Raji (cell line): Measurements from ENCODE around the gene PNLIPRP2.

ENCODE experiments used
- POLR2A ChIP-seq: IDR thresholded peaks from 2 replicates; pipeline ENCODE4 v1.6.1; 2011; ENCODE audit warnings: low read depth, low read length, control low read depth; ENCODE audit not compliant: insufficient read depth

Gene PNLIPRP2

GRCh38 chr10:116665541-116666125, 44.9 kb downstream of the PNLIPRP2 start:
- no peak for TF ChIP-seq POLR2A

GRCh38 chr10:116667484-116667883, 46.7 kb downstream of the PNLIPRP2 start:
- TF ChIP-seq POLR2A = no peak

DNA sequence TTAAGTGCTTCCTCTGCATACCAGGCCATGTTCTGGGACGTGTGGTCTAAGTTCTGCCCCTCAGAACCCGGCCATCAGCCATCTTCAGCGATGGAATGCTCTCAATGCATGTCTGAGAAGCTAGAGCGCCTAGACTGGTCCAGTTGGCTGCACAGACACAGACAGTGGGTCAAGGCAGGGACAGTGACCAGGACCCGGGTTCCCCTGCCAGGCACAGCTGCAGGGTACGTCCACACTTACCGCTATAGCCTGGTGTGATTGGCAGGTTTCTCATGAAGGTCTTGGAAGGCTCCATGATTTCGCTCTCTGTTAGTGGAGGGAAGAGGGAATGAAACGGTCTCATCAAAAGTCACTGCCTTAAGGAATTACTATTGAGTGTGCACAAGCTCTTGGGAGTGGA, 47.3 kb downstream of the PNLIPRP2 start:
- no peak for TF ChIP-seq POLR2A

- TF ChIP-seq POLR2A = no peak
Measured at GRCh38 chr10:116668446-116668845, 47.7 kb downstream of the PNLIPRP2 start.

- no peak for TF ChIP-seq POLR2A
Measured at GRCh38 chr10:116669080-116669479, 48.3 kb downstream of the PNLIPRP2 start.

DNA sequence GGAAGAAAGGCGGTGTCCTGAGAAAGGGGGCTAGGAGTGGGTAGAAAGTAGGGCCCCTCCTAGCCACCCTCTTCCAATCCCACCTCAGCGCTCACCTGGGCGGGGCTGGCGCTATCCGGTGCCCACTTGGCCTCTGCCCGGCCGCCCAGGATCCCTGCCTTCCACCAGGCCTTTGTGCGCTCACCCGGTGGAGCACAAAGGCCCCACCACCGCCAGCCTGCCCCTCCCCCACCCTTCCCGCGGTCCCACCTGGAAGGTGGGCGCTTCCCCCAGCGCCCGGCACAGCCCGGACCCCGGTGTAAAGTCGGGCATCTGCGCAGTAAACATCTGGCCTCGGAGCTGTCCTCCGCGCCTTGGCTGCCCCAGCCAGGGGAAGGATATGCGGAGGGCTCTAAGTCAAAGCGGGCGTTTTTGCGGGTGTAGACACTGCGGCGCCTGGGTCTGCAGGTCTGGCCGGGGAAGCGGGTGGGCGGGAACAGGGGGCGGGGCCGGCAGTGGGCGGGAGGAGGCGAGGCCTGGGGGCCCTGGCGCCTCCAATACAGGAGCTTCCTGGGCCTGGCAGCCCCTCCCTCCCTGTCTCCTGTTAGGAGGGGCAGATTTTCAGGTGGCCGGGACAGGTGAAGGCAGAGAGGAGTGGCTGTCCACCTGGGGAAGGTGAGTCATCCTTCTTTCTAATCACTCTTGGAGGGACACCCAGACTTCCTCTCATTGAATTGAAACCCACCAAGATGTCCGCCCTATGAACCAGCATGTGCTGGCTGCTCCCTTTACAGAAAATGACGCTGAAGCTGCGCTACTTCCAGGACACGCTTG, 49.3 kb downstream of the PNLIPRP2 start:
- no peak for TF ChIP-seq POLR2A

- no peak for TF ChIP-seq POLR2A
Measured at GRCh38 chr10:116670706-116671105, 50.0 kb downstream of the PNLIPRP2 start.

DNA sequence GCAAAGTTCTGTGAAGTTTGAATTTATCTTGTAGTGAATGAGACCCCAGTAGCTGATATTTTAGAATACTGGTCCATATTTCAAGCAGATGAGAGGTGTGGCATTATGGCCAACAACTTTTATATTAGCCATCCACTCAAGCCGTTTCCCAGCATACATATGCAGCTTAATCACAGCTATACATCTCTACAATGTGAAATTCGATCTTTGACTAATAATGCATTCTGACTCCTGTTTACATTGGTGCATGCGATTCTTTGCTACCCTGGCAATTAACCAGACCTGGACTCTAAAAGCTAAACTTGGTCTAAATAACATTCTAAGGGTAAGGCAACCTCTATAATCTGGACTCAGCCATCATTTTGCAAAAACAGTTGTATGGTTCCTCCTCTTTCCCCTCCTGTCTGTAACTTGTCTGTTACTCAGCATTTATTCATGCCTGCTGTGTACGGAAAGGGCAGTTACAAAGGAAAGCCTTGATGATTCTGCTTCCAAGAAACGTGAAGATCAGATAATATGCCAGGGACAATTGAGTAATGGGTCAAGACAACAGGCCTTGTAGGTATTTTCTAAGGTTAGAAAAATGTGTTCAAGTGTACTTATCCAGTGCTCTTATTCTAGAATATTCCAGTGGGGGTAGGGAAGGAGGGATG, 50.6 kb downstream of the PNLIPRP2 start:
- no peak for TF ChIP-seq POLR2A

- TF ChIP-seq POLR2A = no peak
Measured at GRCh38 chr10:116672891-116673290, 52.1 kb downstream of the PNLIPRP2 start.

DNA sequence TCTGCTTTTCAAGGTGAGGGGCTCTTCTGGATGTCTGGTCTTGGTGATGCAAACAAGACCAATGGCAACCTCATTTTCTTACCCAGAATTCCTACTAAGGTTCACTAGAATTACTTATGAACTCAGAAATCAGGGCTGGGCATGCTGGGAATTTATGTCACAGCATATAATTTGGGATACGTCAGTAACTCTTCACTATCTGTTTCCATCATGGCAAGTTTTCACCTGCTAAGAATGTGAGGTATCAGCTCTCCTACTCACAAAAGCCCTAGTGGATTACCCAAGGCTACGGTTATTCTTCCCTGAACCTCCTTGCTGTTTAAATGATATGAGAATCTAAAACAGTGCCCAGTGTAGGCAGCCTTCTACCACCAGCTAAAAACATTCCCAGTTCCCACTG, 53.1 kb downstream of the PNLIPRP2 start:
- no peak for TF ChIP-seq POLR2A

GRCh38 chr10:116674901-116675423, 54.2 kb downstream of the PNLIPRP2 start:
- TF ChIP-seq POLR2A = no peak

DNA sequence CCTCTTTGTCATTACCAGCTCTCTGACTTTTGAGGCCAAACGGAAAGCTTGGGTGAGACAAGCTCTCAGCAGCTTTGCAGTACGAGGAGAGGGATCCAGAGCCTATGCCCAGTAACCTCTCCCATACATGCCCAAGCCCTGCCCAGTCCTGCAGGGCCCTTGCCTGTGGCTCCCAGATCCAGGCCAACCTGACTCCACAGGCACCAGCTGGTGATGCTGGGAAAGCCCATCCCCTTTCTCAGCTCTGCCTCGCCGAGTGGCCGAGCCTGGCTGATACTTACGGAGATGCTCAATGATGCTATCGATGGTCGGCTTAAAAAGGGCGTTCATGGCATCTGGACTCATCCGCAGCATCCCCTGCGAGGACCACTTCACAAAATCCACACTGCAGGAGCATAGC, 55.4 kb downstream of the PNLIPRP2 start:
- TF ChIP-seq POLR2A = no peak

GRCh38 chr10:116676633-116677032, 55.9 kb downstream of the PNLIPRP2 start:
- TF ChIP-seq POLR2A = no peak

GRCh38 chr10:116679351-116679750, 58.6 kb downstream of the PNLIPRP2 start:
- no peak for TF ChIP-seq POLR2A

- no peak for TF ChIP-seq POLR2A
Measured at GRCh38 chr10:116683166-116683565, 62.4 kb downstream of the PNLIPRP2 start.

DNA sequence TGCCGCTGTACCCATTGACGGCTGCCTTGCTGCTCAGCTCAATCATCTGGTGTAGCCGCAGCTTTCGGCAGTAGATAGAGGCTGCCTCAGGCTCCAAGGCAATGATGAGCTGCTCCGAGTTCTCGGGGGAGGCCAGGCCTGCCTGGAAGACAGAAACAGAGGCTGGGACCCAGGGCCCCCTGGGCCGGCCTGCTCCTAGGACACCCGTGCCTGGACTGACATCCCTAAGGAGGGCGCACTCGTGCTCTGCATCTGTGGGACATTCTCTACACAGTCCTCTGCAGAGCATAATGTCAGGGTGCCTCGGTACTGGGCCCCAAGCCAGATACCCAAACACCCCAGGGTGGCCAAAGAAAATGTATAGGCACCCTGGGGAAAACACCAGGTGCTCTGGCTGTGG, 63.1 kb downstream of the PNLIPRP2 start:
- no peak for TF ChIP-seq POLR2A
